Activated B cell treated with CpG ODN at 0.5 μM for 24 hours (primary cell): ENCODE measurements around the gene GNB1. TPM values are rescaled to one million over a fixed set of nuclear protein-coding genes. Genes with fewer than 3 reads are reported as not detected.

Source experiments
- ATAC-seq: fragments of 200-7000 bp; cut with Tn5 transposase; one replicate; pipeline ENCODE4 v1.10.0; 2021; ENCODE audit warnings: low read depth, mild to moderate bottlenecking, moderate library complexity
- CTCF ChIA-PET: fragments of 350-600 bp; sonication (Branson Sonifier 250); formaldehyde crosslinking; loops from one replicate; lab custom pipeline; 2021; ENCODE audit warnings: antibody characterized with exemption; lab: Charles Lee
- POLR2A ChIA-PET: fragments of 350-600 bp; sonication (Branson Sonifier 250); formaldehyde crosslinking; loops from one replicate; lab custom pipeline; 2021; ENCODE audit warnings: antibody characterized with exemption; lab: Charles Lee
- DNase-seq: peaks from one replicate; pipeline ENCODE4 v3.0.0; 2022
- H3K27ac Mint-ChIP-seq: one replicate; pipeline ENCODE4 v1.8.0; 2020; ENCODE audit warnings: mixed read lengths
- H3K27me3 Mint-ChIP-seq: one replicate; pipeline ENCODE4 v1.8.0; 2021; ENCODE audit warnings: mixed read lengths
- H3K36me3 Mint-ChIP-seq: one replicate; pipeline ENCODE4 v1.8.0; 2021; ENCODE audit warnings: low read depth, mixed read lengths
- H3K4me1 Mint-ChIP-seq: one replicate; pipeline ENCODE4 v1.8.0; 2021; ENCODE audit warnings: mixed read lengths
- H3K4me3 Mint-ChIP-seq: one replicate; pipeline ENCODE4 v1.8.0; 2020; ENCODE audit warnings: mild to moderate bottlenecking, mixed read lengths
- H3K9me3 Mint-ChIP-seq: one replicate; pipeline ENCODE4 v1.8.0; 2020; ENCODE audit warnings: mixed read lengths
- intact Hi-C: fragments of 100-400 bp; cut with micrococcal nuclease; formaldehyde crosslinking; loops from one replicate; pipeline ENCODE4 v1.15.1; 2024
- total RNA-seq: library from RNA; stranded (reverse); gene quantifications from 2 replicates; pipeline ENCODE4 v1.2.3, GENCODE V29; 2022
- TF ChIP-seq, protein P1 (sequence below): fragments of 200-600 bp; IDR thresholded peaks from one replicate; pipeline ENCODE4 v1.8.0; 2022; ENCODE audit warnings: antibody characterized with exemption, mild to moderate bottlenecking

Gene GNB1
- total RNA-seq, 1 donor from 2014 or later = 302 TPM

DNA sequence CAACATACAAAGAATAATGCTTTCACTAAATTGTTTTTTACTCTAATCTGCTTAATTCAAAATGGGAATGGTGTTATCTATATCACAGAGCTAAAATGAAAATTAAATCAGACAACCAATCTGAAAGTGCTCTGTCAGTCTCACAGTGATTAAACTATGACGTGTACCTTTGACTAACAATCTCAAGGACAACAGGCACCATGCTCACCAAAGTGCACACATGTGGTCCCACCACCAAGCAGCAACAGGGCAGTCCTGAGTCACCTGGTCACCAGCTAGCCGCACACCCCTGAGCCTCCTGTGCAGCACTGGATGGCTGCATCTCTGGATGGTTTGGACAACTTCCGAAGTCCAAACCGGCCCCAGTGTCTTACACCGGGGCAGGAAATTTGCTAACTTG, 58.1 kb downstream of the GNB1 start:
- CTCF ChIA-PET = interaction anchor here (1.2 kb wide), 1 partner anchor 73 kb away, joined by 4 read pairs; no protein-coding TSS in a partner anchor
- intact Hi-C loops = loop anchor here (2.0 to 5.0 kb wide), 3 partner anchors 14 to 56 kb away; partner anchors contain the start of gene NADK
- no peak for ATAC-seq
- Mint-ChIP-seq H3K27me3 (no peaks in the 10 kb centered on the region), H3K4me1 (peaks cover 61% of the 10 kb centered on the region), H3K4me3 (peak overlapping the region; percentile 32), H3K27ac (peak overlapping the region; percentile 83), H3K36me3 (peaks cover 66% of the 10 kb centered on the region), H3K9me3 (no peaks in the 10 kb centered on the region)
- TF ChIP-seq, protein P1, sequence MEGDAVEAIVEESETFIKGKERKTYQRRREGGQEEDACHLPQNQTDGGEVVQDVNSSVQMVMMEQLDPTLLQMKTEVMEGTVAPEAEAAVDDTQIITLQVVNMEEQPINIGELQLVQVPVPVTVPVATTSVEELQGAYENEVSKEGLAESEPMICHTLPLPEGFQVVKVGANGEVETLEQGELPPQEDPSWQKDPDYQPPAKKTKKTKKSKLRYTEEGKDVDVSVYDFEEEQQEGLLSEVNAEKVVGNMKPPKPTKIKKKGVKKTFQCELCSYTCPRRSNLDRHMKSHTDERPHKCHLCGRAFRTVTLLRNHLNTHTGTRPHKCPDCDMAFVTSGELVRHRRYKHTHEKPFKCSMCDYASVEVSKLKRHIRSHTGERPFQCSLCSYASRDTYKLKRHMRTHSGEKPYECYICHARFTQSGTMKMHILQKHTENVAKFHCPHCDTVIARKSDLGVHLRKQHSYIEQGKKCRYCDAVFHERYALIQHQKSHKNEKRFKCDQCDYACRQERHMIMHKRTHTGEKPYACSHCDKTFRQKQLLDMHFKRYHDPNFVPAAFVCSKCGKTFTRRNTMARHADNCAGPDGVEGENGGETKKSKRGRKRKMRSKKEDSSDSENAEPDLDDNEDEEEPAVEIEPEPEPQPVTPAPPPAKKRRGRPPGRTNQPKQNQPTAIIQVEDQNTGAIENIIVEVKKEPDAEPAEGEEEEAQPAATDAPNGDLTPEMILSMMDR = no peak
- POLR2A ChIA-PET = no interaction called here
- no peak for DNase-seq

GRCh38 chr1:1832166-1832565, 58.7 kb downstream of the GNB1 start:
- Mint-ChIP-seq H3K36me3 (peaks cover 67% of the 10 kb centered on the region), H3K27ac (peak overlapping the region; percentile 59), H3K27me3 (no peaks in the 10 kb centered on the region), H3K4me1 (peaks cover 68% of the 10 kb centered on the region), H3K4me3 (no peak overlapping the region), H3K9me3 (no peaks in the 10 kb centered on the region)
- TF ChIP-seq, protein P1 = no peak
- POLR2A ChIA-PET = no interaction called here
- CTCF ChIA-PET = no interaction called here
- ATAC-seq (no peak), DNase-seq (no peak)
- intact Hi-C loops = loop anchor here (2.0 to 5.0 kb wide), 3 partner anchors 15 to 55 kb away; partner anchors contain the start of gene NADK

GRCh38 chr1:1827089-1827848, 63.6 kb downstream of the GNB1 start:
- ChIA-PET CTCF (interaction anchor here (0.8 to 1.3 kb wide), 2 partner anchors 72 to 79 kb away, joined by 3 read pairs; no protein-coding TSS in a partner anchor), POLR2A (interaction anchor here (0.7 to 1.2 kb wide), 2 partner anchors 47 to 64 kb away, joined by 3 read pairs; no protein-coding TSS in a partner anchor)
- intact Hi-C loops = loop anchor here (5.0 kb wide), 1 partner anchor 35 kb away; no protein-coding TSS in a partner anchor
- DNase-seq (no peak), ATAC-seq (no peak)
- no peak overlapping the region for H3K4me3 Mint-ChIP-seq
- TF ChIP-seq, protein P1 = no peak
- H3K27me3 Mint-ChIP-seq = no peaks in the 10 kb centered on the region
- peaks cover 44% of the 10 kb centered on the region for H3K4me1 Mint-ChIP-seq
- H3K36me3 Mint-ChIP-seq = peaks cover 59% of the 10 kb centered on the region
- H3K27ac Mint-ChIP-seq = peak overlapping the region; percentile 30
- no peaks in the 10 kb centered on the region for H3K9me3 Mint-ChIP-seq

DNA sequence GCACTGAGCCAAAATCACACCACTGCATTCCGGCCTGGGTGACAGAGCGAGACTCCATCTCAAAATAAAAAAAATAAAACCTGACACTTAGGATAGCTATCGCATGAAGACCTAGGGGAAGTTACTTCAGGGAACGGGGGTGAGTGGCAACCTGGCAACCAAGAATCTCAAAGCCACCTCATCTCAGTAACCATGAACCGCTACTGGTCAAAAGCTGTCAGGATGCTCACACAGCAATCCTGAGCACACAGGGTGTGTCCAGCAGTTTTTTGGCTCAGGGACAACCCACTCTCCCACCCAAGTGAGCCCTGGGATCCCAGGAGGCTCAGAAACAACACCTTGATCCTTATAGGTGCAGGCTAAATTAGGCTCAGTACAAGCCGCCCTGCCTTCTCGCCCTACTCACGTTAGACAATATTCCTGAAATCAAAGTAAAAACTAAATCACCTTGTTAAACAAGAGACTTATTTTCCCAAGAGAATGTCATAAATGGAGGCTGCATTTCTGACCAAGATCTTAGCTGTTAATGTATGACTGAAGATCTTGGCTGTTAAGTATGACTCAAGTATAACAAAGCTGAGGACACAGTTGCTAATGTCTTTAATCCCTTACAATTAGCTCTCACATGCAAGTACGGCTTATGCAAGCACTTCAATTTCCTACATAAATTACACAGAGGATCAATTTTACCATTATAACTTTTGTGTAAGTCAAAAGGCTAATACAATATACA, 64.4 kb downstream of the GNB1 start:
- POLR2A ChIA-PET = interaction anchor here (0.7 to 1.2 kb wide), 2 partner anchors 46 to 65 kb away, joined by 3 read pairs; no protein-coding TSS in a partner anchor
- ATAC-seq = no peak
- H3K27me3 Mint-ChIP-seq = no peaks in the 10 kb centered on the region

More for the DNA sequence above, 64.4 kb downstream of the GNB1 start:
- H3K4me3 Mint-ChIP-seq = no peak overlapping the region
- TF ChIP-seq, protein P1 = no peak
- DNase-seq = no peak
- no peaks in the 10 kb centered on the region for H3K9me3 Mint-ChIP-seq
- H3K27ac Mint-ChIP-seq = no peak overlapping the region
- CTCF ChIA-PET = interaction anchor here (0.8 to 1.3 kb wide), 2 partner anchors 73 to 79 kb away, joined by 3 read pairs; no protein-coding TSS in a partner anchor
- H3K4me1 Mint-ChIP-seq = peaks cover 41% of the 10 kb centered on the region
- peaks cover 59% of the 10 kb centered on the region for H3K36me3 Mint-ChIP-seq
- intact Hi-C loops = loop anchor here (5.0 kb wide), 1 partner anchor 36 kb away; no protein-coding TSS in a partner anchor
